Endometrial microvascular endothelial cells (primary cell): ENCODE measurements around the gene TWIST2. TPM values are rescaled to one million over a fixed set of nuclear protein-coding genes. Genes with fewer than 3 reads are reported as not detected.

Experiments used
- in situ Hi-C: cut with HindIII; loops from 2 replicates; pipeline ENCODE4 v1.10.0; 2017; ENCODE audit warnings: low sequenced_read_pairs, low pct_unique_long_range_greater_than_20kb; ENCODE audit errors: inconsistent ontology term
- total RNA-seq: library from RNA; depleted of rRNA; stranded (reverse); fragments of >200 nt; gene quantifications from one replicate; pipeline ENCODE4 v1.2.3, GENCODE V29; 2015; ENCODE audit errors: inconsistent ontology term

TWIST2 gene
- total RNA-seq, 1 donor from 2014 or later, result 1.1 TPM

- in situ Hi-C loops, result no loop called here
Observed at GRCh38 chr2:238941262-238941792, 93.4 kb downstream of the TWIST2 start.

DNA sequence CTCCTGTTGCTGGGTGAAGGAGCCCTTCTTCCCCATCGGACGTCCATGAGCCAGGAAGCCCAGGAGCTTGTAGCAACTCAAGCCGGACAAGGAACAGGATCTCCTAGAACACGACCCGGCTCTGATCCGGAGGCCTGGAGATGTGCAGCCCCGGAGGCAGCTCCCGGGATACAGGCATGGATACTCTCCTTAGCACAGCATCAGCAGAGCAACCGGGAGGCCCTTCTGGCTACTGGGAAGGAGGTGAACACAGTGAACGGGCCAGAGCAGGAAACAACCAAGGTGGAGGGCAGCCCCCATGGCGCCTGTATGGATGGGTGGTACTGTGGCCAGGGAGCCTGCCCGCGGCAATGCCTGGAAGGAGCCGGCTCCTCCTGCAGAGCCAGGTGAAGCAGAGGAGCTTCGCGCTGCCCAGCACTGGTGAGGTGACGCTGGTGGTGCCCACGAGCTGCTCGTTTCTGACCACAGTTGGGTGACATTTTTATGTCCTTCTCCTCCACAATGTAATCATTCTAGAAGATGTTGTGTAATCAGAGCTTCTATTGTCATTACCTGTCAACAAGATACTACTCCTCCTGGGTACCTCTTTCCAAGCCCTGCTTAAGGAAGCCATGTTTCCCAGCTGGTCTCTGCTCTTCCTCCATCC lies 94.3 kb downstream of the TWIST2 start:
- in situ Hi-C loops, result no loop called here

- in situ Hi-C loops, result no loop called here
Observed at GRCh38 chr2:238942726-238943300, 94.9 kb downstream of the TWIST2 start.

GRCh38 chr2:238943338-238944067 lies 95.6 kb downstream of the TWIST2 start:
- in situ Hi-C loops, result no loop called here

- in situ Hi-C loops, result no loop called here
Observed at GRCh38 chr2:238945433-238946150, 97.7 kb downstream of the TWIST2 start.

DNA sequence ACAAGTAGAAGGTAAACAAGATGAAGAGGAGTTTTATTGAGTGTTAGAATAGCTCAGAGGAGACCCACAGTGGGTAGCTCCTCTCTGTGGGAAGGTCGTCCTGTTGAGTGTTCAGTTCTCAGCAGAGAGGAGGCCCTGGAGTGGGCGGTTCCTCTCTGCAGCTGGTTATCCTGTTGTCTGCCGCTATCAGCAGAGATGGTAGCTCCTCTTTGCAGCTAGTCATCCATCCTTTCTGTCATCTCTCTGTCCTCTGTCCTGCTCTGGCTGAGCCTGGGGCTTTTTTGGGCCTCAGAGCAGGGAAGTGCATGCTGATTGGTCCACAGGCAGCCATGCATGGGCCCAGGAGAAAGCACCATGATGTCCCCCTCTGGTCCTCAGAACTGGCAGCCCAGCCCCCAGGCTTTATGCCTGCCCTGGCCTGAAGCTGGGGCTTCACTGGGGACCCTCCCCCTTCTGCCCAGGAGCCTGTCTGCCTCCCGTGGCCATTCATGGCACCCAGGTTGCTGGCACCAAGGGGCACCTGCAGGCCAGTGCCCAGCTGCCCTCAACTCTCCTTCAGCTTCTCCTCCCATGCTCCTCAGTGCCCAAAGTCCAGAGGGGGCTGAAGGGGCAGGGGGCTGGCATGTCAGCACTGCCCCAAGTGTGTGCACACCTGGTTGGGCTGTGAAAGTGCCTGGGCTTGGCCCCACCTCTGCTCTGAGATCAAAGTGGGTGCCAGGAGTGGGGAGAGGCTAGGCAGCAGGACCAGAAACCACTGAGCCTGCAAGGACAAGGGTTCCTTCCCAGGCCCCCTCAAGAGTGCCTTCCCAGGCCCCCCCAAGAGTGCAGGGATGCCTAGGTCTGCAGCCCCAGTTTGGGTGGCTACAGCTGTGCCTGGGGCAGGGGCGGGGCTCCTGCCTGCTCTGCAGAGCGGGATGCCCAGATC lies 98.7 kb downstream of the TWIST2 start:
- in situ Hi-C loops, result no loop called here

DNA sequence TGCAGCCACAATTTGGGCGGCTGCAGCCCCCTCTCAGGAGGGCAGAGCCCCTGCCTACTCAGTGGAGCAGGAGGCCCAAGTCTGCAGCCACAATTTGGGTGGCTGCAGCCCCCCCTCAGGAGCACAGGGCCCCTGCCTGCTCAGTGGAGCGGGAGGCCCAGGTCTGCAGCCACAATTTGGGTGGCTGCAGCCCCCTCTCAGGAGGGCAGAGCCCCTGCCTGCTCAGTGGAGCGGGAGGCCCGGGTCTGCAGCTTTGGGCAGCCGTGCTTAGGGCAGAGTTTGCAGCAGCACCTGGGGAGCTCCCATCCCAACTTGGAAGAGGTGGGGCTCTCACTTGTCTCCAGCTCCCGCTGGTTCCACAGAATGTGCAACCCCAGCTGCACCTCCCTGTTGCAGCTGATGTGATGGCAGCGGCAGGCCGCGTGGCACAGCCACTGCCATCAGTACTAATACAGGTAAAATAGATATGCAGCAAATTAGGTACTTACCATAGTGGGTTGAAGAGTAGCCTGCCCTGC lies 99.4 kb downstream of the TWIST2 start:
- in situ Hi-C loops, result no loop called here

GRCh38 chr2:238947920-238948710 lies 100.2 kb downstream of the TWIST2 start:
- in situ Hi-C loops, result no loop called here

DNA sequence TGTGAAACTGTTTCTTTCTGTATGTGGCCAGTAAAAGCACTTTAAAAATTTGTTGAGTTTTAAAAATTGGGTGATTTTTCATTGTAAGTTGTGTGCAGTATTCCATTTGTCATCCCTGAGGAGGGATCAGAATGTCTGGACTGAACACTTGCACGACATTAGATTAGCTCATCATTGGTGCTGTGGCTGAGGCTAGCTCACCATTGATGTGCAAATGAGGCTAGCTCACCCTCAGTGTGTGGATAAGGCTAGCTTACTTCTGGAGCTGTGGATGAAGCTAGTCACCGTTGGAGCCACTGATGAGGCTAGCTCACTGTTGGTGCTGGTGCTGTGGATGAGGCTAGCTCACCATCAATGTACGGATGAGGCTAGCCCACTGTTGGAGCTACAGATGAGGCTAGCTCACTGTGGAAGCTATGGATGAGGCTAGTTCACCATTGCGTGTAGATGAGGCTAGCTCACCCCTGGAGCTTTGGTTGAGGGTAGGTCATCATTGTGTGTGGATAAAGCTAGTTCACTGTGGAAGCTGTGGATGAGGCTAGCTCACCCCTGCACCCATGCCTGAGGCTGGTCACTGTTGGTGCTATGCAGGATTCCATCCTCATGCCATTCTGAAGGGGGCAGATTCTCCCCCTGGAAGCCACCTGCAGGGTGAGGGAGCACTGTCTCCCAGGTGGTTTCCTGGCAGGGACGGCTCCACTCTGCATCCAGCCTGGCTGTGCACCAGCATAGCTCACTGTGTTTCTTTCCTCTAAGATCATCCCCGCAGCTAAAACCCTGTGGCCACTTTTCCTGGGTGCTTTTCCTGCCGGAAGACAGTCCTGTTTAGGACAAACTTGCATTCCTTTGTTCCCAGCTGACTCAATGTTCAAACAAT lies 101.1 kb downstream of the TWIST2 start:
- in situ Hi-C loops, result no loop called here

- in situ Hi-C loops, result no loop called here
Observed at GRCh38 chr2:238949710-238950345, 101.9 kb downstream of the TWIST2 start.

DNA sequence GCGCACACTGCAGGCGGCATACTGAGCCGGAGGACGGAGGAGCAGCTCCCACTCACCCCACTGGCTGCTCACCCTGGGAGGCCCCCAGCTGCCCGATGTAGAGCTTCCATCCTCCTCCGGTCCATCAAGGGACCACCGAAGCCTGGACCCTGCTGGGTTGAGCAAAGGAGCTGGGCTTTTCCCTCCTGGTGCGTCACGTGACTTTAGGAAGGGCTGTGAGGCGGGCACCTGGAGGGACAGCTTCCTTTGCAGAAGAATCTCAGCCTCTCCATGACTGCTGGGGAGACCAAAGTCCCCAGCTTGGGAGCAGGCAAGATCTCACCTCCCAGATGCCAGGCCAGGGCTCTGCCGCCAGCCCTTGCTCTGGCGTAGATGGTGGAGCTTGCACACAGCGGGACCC lies 102.7 kb downstream of the TWIST2 start:
- in situ Hi-C loops, result no loop called here

- in situ Hi-C loops, result no loop called here
Observed at GRCh38 chr2:238952261-238952919, 104.5 kb downstream of the TWIST2 start.

GRCh38 chr2:238954841-238955591 lies 107.1 kb downstream of the TWIST2 start:
- in situ Hi-C loops, result no loop called here

DNA sequence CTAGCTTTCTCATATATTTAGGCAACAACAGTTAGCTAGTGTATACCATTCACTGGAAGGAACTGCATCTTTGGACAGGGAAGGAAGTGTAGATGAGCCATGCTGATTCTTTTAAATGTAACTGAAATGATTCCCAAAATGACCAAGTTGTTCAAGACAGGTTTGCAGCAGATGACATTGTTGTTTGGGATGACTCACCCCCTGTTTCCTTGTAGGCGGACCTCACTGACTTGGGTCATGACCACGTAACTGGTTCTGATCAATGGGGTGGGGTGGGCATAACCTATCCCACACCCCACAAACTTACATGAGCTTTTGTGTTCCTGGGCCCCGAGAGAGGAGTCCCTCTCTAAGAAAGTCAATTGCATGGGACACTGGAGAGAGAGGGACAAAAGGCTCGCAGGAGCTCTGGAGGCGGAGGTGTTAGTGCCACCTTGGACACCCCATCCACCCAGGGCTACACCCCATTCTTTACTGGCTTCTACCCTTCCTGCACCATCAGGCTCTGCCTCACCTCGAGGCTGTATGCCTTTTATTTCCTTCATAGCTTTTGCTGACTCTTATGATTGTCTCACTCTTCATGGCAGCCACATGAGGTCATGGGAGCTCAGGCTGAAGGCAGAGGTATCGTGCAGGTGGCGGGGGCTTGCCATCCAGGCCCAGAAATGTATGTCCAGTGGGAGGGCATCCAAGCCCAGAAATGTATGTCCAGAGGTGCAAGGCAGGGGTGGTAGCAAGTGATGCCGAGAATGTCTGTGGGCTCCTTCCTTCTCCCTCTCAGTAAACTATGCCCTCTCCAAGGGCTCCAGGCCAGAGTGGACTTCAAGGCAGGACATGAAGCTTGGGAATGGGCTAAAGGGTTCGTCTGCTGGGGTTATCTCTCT lies 108.0 kb downstream of the TWIST2 start:
- in situ Hi-C loops, result no loop called here
